Right lobe of liver (tissue), 6 donors: ENCODE results near the gene DSG2. TPM values are rescaled to one million over a fixed set of nuclear protein-coding genes. Genes with fewer than 3 reads are reported as not detected.

Experiments used
- ATAC-seq, 4 donors: fragments of 200-7000 bp; cut with Tn5 transposase; one replicate each; pipeline ENCODE4 v1.9.1; 2020; ENCODE audit warnings: mild to moderate bottlenecking in 4 of 4, moderate library complexity in 4 of 4
- DNase-seq, 3 donors: peaks; one replicate each; pipeline ENCODE4 v3.0.0-alpha.2; 2020
- H3K27ac ChIP-seq, 3 donors: fragments of 200-600 bp; one replicate each; pipeline ENCODE4 v1.8.0; 2022
- H3K27me3 ChIP-seq, 2 donors: fragments of 200-600 bp; one replicate each; pipeline ENCODE4 v1.8.0; 2022
- H3K36me3 ChIP-seq, 4 donors: fragments of 200-600 bp; sonication (generic) in 1 of 4; one replicate each; pipeline versions ENCODE4 v1.5.1 to v1.8.0; 2017 to 2022; ENCODE audit warnings: control low read depth in 1 of 4
- H3K4me1 ChIP-seq, 4 donors: fragments of 200-600 bp; sonication (generic) in 1 of 4; one replicate each; pipeline versions ENCODE4 v1.5.1 to v1.8.0; 2017 to 2022; ENCODE audit warnings: control low read depth in 1 of 4
- H3K4me3 ChIP-seq, 3 donors: fragments of 200-600 bp; one replicate each; pipeline ENCODE4 v1.8.0; 2022
- H3K9me3 ChIP-seq, 4 donors: fragments of 200-600 bp; sonication (generic) in 1 of 4; one replicate each; pipeline versions ENCODE4 v1.5.1 to v1.8.0; 2017 to 2022; ENCODE audit warnings: control low read depth in 1 of 4
- CTCF ChIP-seq, 4 donors: fragments of 200-600 bp in 3 of 4; fragments of 450-650 bp in 1 of 4; IDR thresholded peaks; one replicate each; pipeline versions ENCODE4 v1.5.1 to v1.8.0; 2016 to 2022; ENCODE audit warnings: antibody characterized with exemption in 4 of 4, mild to moderate bottlenecking in 2 of 4
- POLR2A ChIP-seq: fragments of 450-650 bp; IDR thresholded peaks from one replicate; pipeline ENCODE4 v1.6.1; 2017; ENCODE audit warnings: antibody characterized with exemption, mild to moderate bottlenecking
- WGBS: methylation state at CpG from one replicate; pipeline ENCODE4 v1.1.6; 2018; ENCODE audit warnings: low coverage, low lambda C conversion rate; ENCODE audit not compliant: insufficient coverage; ENCODE audit errors: missing lambda C conversion rate; 5-methylcytosine and 5-hydroxymethylcytosine counted together
- intact Hi-C, 2 donors: fragments of 100-400 bp; cut with DNase I; formaldehyde crosslinking; loops; one replicate each; pipeline versions ENCODE4 v1.11.2 to v1.14.1; 2022
- total RNA-seq, 6 experiments: library from RNA; depleted of rRNA in 2 of 6; stranded (reverse); fragments of >200 nt in 2 of 6; fragmentation: NEBNext Ultra II Directional in 3 of 6; extraction: Animal tissue kit (Norgen Biotek cat#: 25700) in 3 of 6; gene quantifications; one replicate each; pipeline versions ENCODE4 v1.1.0 to v1.2.4, GENCODE V29; 2016 to 2023
- donor health status: DM: no; HTN: yes; CAD: no.
- donor health status: DM: no; HTN: no; CAD: no.
- donor health status: DM: no; HTN: no; CAD: no.
- donor health status: DM: no; HTN: yes; CAD: no.
- donor health status: DM: no; HTN: yes; CAD: no.

Gene DSG2
- total RNA-seq, 6 experiments from 2014 or later: 9.8 to 27.0 (median 16.4) TPM

- DNase-seq (peak; percentile 54 to 88 (median 79)), ATAC-seq (peak; percentile 83 to 89 (median 88))
- intact Hi-C loops: no loop called here
- H3K9me3 ChIP-seq: no peaks in the 10 kb centered on the region
- WGBS: 29% methylated on average over 5 of the region's 5 CpGs
- H3K4me3 ChIP-seq: peak within 1 kb of the TSS; percentile 21 to 67 (median 56)
- no peaks in the 10 kb centered on the region for H3K27me3 ChIP-seq
- H3K27ac ChIP-seq: peak within 1 kb of the TSS; percentile 34 to 76 (median 70)
- TF ChIP-seq POLR2A (peak; percentile 90), CTCF (IDR thresholded peaks at IDR 0.05) (no peak)
- peaks cover 0 to 43% (median 8%) of the 10 kb centered on the region in 4 donors for H3K36me3 ChIP-seq
- peaks cover 0 to 41% (median 8%) of the 10 kb centered on the region in 4 donors for H3K4me1 ChIP-seq
These were observed 93.7 kb downstream of the DSG2 start, which contains the start of gene TTR for GRCh38 chr18:31591628-31592027. Gene TTR (plus strand): TSS chr18:31591877. CDS start chr18:31591903, 26 bp downstream.

- H3K9me3 ChIP-seq: no peaks in the 10 kb centered on the region
- peaks cover 0 to 53% (median 10%) of the 10 kb centered on the region in 4 donors for H3K36me3 ChIP-seq
- DNase-seq: peak in 1 of 3 donors; percentile 52
- H3K4me1 ChIP-seq: peaks cover 0 to 37% (median 8%) of the 10 kb centered on the region in 4 donors
- peak overlapping the region; percentile 34 to 69 (median 61) for H3K27ac ChIP-seq
- intact Hi-C loops: no loop called here
- H3K4me3 ChIP-seq: peak overlapping the region; percentile 21 to 67 (median 56)
- TF ChIP-seq CTCF (IDR thresholded peaks at IDR 0.05) (no peak), POLR2A (no peak)
- no peaks in the 10 kb centered on the region for H3K27me3 ChIP-seq
- WGBS: 34% methylated on average over 10 of the region's 10 CpGs
- ATAC-seq: peak; percentile 17 to 44 (median 28)
These were observed 94.7 kb downstream of the DSG2 start for GRCh38 chr18:31592506-31593157.

- no peak overlapping the region for H3K27ac ChIP-seq
- peaks cover 0 to 77% (median 20%) of the 10 kb centered on the region in 4 donors for H3K36me3 ChIP-seq
- no peaks in the 10 kb centered on the region for H3K27me3 ChIP-seq
- intact Hi-C loops: no loop called here
- 54% methylated on average over 5 of the region's 5 CpGs for WGBS
- ATAC-seq (peak in 1 of 4 donors; percentile 8), DNase-seq (no peak)
- H3K4me1 ChIP-seq: peaks cover 0 to 24% (median 6%) of the 10 kb centered on the region in 4 donors
- peak overlapping the region in 2 of 3 donors; percentile 56 to 67 for H3K4me3 ChIP-seq
- no peak for TF ChIP-seq CTCF (IDR thresholded peaks at IDR 0.05)
- no peak for TF ChIP-seq POLR2A
- no peaks in the 10 kb centered on the region for H3K9me3 ChIP-seq
These were observed 97.3 kb downstream of the DSG2 start for GRCh38 chr18:31595121-31595771.

- intact Hi-C loops: no loop called here
- peak in 2 of 4 donors; percentile 6 to 14 for ATAC-seq
- Histone ChIP-seq H3K4me3 (no peak overlapping the region), H3K4me1 (peaks cover 0 to 16% (median under 1%) of the 10 kb centered on the region in 4 donors), H3K27ac (no peak overlapping the region), H3K9me3 (no peaks in the 10 kb centered on the region), H3K36me3 (peaks cover 0 to 77% (median 20%) of the 10 kb centered on the region in 4 donors), H3K27me3 (no peaks in the 10 kb centered on the region)
- DNase-seq: no peak
- TF ChIP-seq POLR2A (no peak), CTCF (IDR thresholded peaks at IDR 0.05) (no peak)
- 58% methylated on average over 5 of the region's 9 CpGs for WGBS
These were observed 98.3 kb downstream of the DSG2 start for GRCh38 chr18:31596081-31596872.
